Activated T-cell treated with anti-CD3 and anti-CD28 coated beads, Interleukin-2, amount 50 U/mL, for 4 hours (primary cell): ENCODE measurements around the gene CNN3. TPM values are rescaled to one million over a fixed set of nuclear protein-coding genes. Genes with fewer than 3 reads are reported as not detected.

ENCODE experiments used
- ATAC-seq, 2 donors: fragments of 200-7000 bp; cut with Tn5 transposase; one replicate each; pipeline ENCODE4 v1.10.0; 2021
- DNase-seq: peaks from one replicate; pipeline ENCODE4 v3.0.0-alpha.2; 2020
- H3K27me3 Mint-ChIP-seq: one replicate; pipeline ENCODE4 v1.8.0; 2021; ENCODE audit warnings: low read depth, mixed read lengths
- H3K36me3 Mint-ChIP-seq: one replicate; pipeline ENCODE4 v1.8.0; 2022; ENCODE audit warnings: mixed read lengths; ENCODE audit not compliant: insufficient read depth
- H3K4me1 Mint-ChIP-seq: one replicate; pipeline ENCODE4 v1.8.0; 2021; ENCODE audit warnings: low read depth, mixed read lengths
- H3K4me3 Mint-ChIP-seq: one replicate; pipeline ENCODE4 v1.8.0; 2021; ENCODE audit warnings: mild to moderate bottlenecking, moderate library complexity, mixed read lengths
- H3K9me3 Mint-ChIP-seq: one replicate; pipeline ENCODE4 v1.8.0; 2021; ENCODE audit warnings: mixed read lengths
- total RNA-seq, 3 donors: library from RNA; stranded (reverse); gene quantifications; one replicate each; pipeline ENCODE4 v1.2.1, GENCODE V29; 2021

Gene CNN3
- 1 to 10 TPM; 1.2 to 3.1 (median 1.9) TPM for total RNA-seq

GRCh38 chr1:94926915-94927404, at the start of gene CNN3:
Gene CNN3, minus strand, starts transcription at chr1:94927110. Its CDS starts 216 bp downstream, at chr1:94926894.
- no peaks in the 10 kb centered on the region for H3K9me3 Mint-ChIP-seq
- peaks cover 16% of the 10 kb centered on the region for H3K4me1 Mint-ChIP-seq
- H3K4me3 Mint-ChIP-seq = peak within 1 kb of the TSS; percentile 82
- DNase-seq (peak; percentile 66), ATAC-seq (peak; percentile 82 to 87)
- peaks cover 39% of the 10 kb centered on the region for H3K27me3 Mint-ChIP-seq
- no peaks in the 10 kb centered on the region for H3K36me3 Mint-ChIP-seq

- no peaks in the 10 kb centered on the region for H3K36me3 Mint-ChIP-seq
- no peaks in the 10 kb centered on the region for H3K9me3 Mint-ChIP-seq
- no peak for ATAC-seq
- peaks cover 6% of the 10 kb centered on the region for H3K4me1 Mint-ChIP-seq
- no peak overlapping the region for H3K4me3 Mint-ChIP-seq
- H3K27me3 Mint-ChIP-seq = no peaks in the 10 kb centered on the region
- no peak for DNase-seq
Observed at GRCh38 chr1:94974824-94975223, 47.9 kb upstream of the CNN3 start.

GRCh38 chr1:94974241-94974640, 47.3 kb upstream of the CNN3 start:
- Mint-ChIP-seq H3K4me3 (no peak overlapping the region), H3K9me3 (no peaks in the 10 kb centered on the region), H3K36me3 (no peaks in the 10 kb centered on the region), H3K4me1 (peaks cover under 1% of the 10 kb centered on the region), H3K27me3 (no peaks in the 10 kb centered on the region)
- DNase-seq (no peak), ATAC-seq (no peak)

- no peaks in the 10 kb centered on the region for H3K27me3 Mint-ChIP-seq
- ATAC-seq (no peak), DNase-seq (no peak)
- no peaks in the 10 kb centered on the region for H3K9me3 Mint-ChIP-seq
- no peak overlapping the region for H3K4me3 Mint-ChIP-seq
- no peaks in the 10 kb centered on the region for H3K36me3 Mint-ChIP-seq
- no peaks in the 10 kb centered on the region for H3K4me1 Mint-ChIP-seq
Observed at GRCh38 chr1:94973309-94973922, 46.5 kb upstream of the CNN3 start.

GRCh38 chr1:94971491-94971924, 44.6 kb upstream of the CNN3 start:
- H3K4me3 Mint-ChIP-seq = no peak overlapping the region
- no peaks in the 10 kb centered on the region for H3K9me3 Mint-ChIP-seq
- no peaks in the 10 kb centered on the region for H3K4me1 Mint-ChIP-seq
- H3K27me3 Mint-ChIP-seq = no peaks in the 10 kb centered on the region
- ATAC-seq (no peak), DNase-seq (no peak)
- no peaks in the 10 kb centered on the region for H3K36me3 Mint-ChIP-seq

- DNase-seq = no peak
- Mint-ChIP-seq H3K4me1 (no peaks in the 10 kb centered on the region), H3K36me3 (no peaks in the 10 kb centered on the region), H3K9me3 (no peaks in the 10 kb centered on the region), H3K4me3 (no peak overlapping the region), H3K27me3 (no peaks in the 10 kb centered on the region)
- no peak for ATAC-seq
Observed at GRCh38 chr1:94970783-94971182, 43.9 kb upstream of the CNN3 start.

- no peak overlapping the region for H3K4me3 Mint-ChIP-seq
- H3K27me3 Mint-ChIP-seq = no peaks in the 10 kb centered on the region
- no peak for ATAC-seq
- H3K4me1 Mint-ChIP-seq = no peaks in the 10 kb centered on the region
- H3K36me3 Mint-ChIP-seq = no peaks in the 10 kb centered on the region
- no peak for DNase-seq
- H3K9me3 Mint-ChIP-seq = no peaks in the 10 kb centered on the region
Observed at GRCh38 chr1:94969137-94969536, 42.2 kb upstream of the CNN3 start.

GRCh38 chr1:94966033-94966432, 39.1 kb upstream of the CNN3 start:
- DNase-seq (no peak), ATAC-seq (no peak)
- H3K27me3 Mint-ChIP-seq = no peaks in the 10 kb centered on the region
- no peaks in the 10 kb centered on the region for H3K36me3 Mint-ChIP-seq
- no peaks in the 10 kb centered on the region for H3K9me3 Mint-ChIP-seq
- H3K4me3 Mint-ChIP-seq = no peak overlapping the region
- peaks cover 13% of the 10 kb centered on the region for H3K4me1 Mint-ChIP-seq

- Mint-ChIP-seq H3K27me3 (no peaks in the 10 kb centered on the region), H3K4me3 (no peak overlapping the region), H3K4me1 (peaks cover 13% of the 10 kb centered on the region), H3K36me3 (no peaks in the 10 kb centered on the region), H3K9me3 (no peaks in the 10 kb centered on the region)
- ATAC-seq = no peak
- no peak for DNase-seq
Observed at GRCh38 chr1:94963864-94964263, 37.0 kb upstream of the CNN3 start.

- Mint-ChIP-seq H3K27me3 (no peaks in the 10 kb centered on the region), H3K4me1 (peaks cover 13% of the 10 kb centered on the region), H3K9me3 (no peaks in the 10 kb centered on the region), H3K36me3 (no peaks in the 10 kb centered on the region), H3K4me3 (peak overlapping the region; percentile 77)
- DNase-seq = no peak
- peak; percentile 74 to 78 for ATAC-seq
Observed at GRCh38 chr1:94962409-94963265, 35.7 kb upstream of the CNN3 start.

- peak overlapping the region; percentile 21 for H3K4me3 Mint-ChIP-seq
- H3K9me3 Mint-ChIP-seq = no peaks in the 10 kb centered on the region
- no peak for ATAC-seq
Observed at GRCh38 chr1:94961988-94962387, 35.1 kb upstream of the CNN3 start.

GRCh38 chr1:94961582-94961981, 34.7 kb upstream of the CNN3 start:
- no peaks in the 10 kb centered on the region for H3K36me3 Mint-ChIP-seq
- peaks cover 13% of the 10 kb centered on the region for H3K4me1 Mint-ChIP-seq
- no peak overlapping the region for H3K4me3 Mint-ChIP-seq
- DNase-seq (no peak), ATAC-seq (no peak)
- H3K9me3 Mint-ChIP-seq = no peaks in the 10 kb centered on the region
- H3K27me3 Mint-ChIP-seq = no peaks in the 10 kb centered on the region

More at GRCh38 chr1:94961988-94962387, 35.1 kb upstream of the CNN3 start:
- Mint-ChIP-seq H3K36me3 (no peaks in the 10 kb centered on the region), H3K4me1 (peaks cover 13% of the 10 kb centered on the region), H3K27me3 (no peaks in the 10 kb centered on the region)
- DNase-seq = no peak

- Mint-ChIP-seq H3K27me3 (no peaks in the 10 kb centered on the region), H3K4me3 (no peak overlapping the region), H3K4me1 (peaks cover 12% of the 10 kb centered on the region), H3K9me3 (no peaks in the 10 kb centered on the region), H3K36me3 (no peaks in the 10 kb centered on the region)
- no peak for DNase-seq
- ATAC-seq = no peak
Observed at GRCh38 chr1:94958081-94958480, 31.2 kb upstream of the CNN3 start.

GRCh38 chr1:94955767-94956632, 29.1 kb upstream of the CNN3 start:
- no peak for DNase-seq
- Mint-ChIP-seq H3K27me3 (no peaks in the 10 kb centered on the region), H3K36me3 (no peaks in the 10 kb centered on the region), H3K4me1 (no peaks in the 10 kb centered on the region), H3K4me3 (no peak overlapping the region), H3K9me3 (no peaks in the 10 kb centered on the region)
- ATAC-seq = no peak
